Activated CD8-positive, alpha-beta memory T cell treated with anti-CD3 and anti-CD28 coated beads, Interleukin-2, amount 50 U/mL, for 24 hours (primary cell): ENCODE results near the gene ERI2.

Experiments used
- DNase-seq: peaks from one replicate; pipeline ENCODE4 v3.0.0-alpha.2; 2020; ENCODE audit errors: extremely low read depth

The ERI2 gene, protein sequence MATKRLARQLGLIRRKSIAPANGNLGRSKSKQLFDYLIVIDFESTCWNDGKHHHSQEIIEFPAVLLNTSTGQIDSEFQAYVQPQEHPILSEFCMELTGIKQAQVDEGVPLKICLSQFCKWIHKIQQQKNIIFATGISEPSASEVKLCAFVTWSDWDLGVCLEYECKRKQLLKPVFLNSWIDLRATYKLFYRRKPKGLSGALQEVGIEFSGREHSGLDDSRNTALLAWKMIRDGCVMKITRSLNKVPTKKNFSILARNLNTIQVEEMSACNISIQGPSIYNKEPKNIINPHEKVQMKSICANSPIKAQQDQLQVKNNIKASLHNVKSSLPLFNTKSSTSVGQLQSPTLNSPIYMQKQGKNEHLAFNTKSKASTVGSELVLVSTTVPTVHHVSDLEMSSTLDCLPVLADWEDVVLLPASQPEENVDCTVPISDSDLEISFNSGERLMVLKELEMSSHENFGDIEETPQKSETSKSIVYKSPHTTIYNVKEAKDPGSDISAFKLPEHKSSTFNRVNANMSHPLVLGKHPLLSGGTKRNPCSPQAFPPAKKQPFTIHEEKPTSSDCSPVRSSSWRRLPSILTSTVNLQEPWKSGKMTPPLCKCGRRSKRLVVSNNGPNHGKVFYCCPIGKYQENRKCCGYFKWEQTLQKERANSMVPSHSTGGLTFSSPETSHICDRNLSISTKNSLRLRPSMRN

DNA sequence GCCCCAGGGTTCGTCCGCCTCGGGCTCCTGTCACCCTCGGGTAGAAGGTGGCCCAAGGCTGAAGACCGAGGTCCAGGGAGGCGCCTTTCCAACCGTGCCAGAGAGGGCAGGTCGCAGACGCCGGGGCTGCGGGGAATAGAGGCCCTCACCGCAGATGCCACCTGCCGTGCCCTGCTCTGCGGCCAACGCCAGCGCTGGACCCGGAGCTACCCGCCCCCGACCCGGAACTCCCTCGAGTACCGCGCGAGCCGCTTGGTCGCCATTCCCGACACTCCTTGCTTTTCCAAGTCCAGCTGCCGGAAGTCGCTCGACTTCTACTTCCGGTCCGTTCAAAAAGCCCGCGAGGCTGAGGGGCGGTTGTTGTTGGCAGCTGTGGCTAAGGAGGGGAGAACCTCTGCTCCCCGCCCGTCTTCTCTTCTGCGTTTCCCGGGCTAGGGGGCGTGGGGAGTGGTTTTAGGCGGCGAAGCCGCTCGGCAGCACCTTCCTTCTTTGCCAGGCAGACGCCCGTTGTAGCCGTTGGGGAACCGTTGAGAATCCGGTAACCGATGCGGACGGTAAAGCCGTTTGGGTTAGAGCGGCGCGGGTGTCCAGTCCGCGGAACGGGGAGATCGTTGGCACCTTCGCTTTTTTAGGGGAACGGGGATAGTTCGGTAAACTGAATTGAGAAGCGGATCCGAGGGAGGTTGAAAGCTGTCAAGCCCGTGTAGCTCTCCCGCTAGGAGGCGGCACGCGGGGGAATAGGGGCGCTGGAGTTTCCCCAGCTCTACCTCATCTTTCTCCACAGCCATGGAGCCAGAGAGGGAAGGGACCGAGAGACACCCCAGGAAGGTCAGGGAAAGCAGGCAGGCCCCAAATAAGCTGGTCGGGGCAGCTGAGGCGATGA lies at the start of gene ERI2, which contains the start of gene REXO5:
TSS of gene ERI2 (minus strand) at position 305 of the 883 bp plus-strand sequence. CDS start at position 263, 42 bp downstream.
TSS of gene REXO5 (plus strand) at position 360 of the 883 bp plus-strand sequence. CDS start at position 787, 427 bp downstream.
- DNase-seq = peak; percentile 55

DNA sequence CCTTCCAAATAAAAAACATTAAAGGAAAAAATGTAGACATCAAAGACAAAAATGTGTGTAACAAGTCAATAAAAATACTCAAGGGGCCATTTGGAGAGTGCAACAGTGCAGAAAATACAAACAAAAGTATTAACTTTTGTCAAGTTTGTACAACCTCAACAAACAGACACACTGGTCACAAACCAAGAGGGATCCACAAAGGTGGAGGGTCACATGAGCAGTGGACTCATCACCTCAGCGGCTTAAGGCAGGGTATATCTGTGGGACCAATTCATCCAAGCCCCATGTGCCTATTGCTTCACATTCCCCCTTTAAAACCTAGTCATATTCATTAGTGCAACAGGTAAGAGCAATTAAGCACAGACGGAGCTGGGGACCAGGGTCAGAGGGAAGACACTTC lies 48.7 kb upstream of the ERI2 start:
- DNase-seq = no peak

DNA sequence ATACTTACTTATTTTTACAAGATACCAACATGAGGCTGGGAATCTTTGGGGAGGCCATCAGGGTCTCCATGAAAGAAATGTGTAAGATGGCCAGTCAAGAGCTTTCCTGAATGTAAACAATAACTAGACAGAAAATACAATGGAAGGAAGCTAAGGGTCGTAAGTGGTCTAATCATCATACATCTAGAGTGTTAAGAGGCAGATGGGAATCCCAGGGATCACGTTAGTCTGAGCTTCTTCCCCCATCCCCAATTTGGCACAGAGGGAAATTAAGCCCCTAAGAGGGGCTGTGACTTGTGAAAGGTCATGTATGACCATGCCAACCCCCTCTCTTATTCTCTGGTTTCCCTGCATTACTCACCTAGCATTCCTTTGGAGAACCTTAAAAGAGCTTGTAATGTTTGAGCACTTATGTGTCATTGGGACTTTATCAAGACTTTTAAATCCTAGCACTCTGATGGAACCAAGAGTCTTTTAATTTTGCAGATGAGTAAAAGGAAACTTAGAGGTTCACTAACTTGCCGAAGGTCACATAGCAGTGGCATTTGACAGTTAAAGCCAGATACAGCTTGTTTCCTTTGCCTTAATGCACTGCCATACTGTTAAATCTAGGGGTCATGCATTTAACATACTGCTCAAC lies 47.8 kb upstream of the ERI2 start:
- no peak for DNase-seq

DNA sequence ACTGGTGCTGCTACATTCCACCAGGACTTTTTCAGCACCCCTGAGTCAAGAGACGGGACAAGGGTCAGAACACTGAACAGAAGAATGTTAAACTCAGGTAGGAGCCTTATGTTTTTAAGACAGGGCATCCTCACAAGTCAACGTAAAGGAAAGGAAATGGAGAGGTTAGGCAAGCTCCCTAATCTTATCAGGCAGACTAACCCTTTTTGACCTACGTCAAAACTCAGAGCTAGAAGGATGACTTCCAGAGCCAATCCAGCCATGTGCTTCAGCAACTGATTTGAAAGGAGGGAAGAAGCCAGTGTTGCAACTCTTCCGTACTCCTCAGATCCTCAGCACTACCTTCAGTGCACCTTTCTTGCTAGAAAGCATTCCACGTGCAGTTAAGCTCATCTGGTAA lies 46.9 kb upstream of the ERI2 start:
- no peak for DNase-seq

DNA sequence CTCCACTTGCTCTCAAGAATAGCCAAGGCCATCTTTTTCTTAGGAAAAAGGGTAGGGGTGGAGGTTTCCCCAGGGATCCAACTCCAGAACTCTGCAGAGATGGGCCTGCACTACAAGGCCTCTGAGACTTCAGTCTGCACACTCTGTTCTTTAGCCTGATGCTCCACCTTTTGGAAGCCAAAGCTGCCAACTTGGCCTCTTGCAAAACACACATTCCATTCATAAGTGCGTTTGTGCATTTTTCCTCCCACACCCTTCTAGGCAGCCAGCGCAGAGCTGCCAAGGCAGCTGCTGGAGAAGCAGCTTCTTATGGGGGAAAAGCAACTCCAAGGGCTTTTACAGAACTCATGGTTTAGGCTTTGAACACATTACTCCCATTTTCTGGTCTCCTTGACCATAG lies 45.3 kb upstream of the ERI2 start:
- no peak for DNase-seq

DNA sequence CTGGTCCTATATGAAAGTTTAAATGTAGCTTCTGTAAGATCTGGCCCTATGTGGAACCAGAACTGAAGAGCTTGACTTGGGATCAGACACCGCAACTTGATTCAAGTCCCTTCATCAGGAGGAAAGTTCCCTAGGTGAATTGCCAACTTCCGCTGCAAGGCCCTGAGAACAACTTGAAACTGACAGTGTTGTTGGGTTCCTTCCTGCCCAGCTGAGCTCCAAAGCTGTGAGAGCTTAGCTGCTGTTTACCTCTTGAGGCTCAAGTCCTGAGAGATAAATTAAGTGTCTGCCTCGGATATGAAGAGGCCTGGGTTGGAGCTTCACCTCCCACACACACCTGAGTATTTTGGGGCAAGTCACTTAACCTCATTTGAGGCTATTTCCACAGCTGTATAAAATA lies 44.7 kb upstream of the ERI2 start:
- no peak for DNase-seq

DNA sequence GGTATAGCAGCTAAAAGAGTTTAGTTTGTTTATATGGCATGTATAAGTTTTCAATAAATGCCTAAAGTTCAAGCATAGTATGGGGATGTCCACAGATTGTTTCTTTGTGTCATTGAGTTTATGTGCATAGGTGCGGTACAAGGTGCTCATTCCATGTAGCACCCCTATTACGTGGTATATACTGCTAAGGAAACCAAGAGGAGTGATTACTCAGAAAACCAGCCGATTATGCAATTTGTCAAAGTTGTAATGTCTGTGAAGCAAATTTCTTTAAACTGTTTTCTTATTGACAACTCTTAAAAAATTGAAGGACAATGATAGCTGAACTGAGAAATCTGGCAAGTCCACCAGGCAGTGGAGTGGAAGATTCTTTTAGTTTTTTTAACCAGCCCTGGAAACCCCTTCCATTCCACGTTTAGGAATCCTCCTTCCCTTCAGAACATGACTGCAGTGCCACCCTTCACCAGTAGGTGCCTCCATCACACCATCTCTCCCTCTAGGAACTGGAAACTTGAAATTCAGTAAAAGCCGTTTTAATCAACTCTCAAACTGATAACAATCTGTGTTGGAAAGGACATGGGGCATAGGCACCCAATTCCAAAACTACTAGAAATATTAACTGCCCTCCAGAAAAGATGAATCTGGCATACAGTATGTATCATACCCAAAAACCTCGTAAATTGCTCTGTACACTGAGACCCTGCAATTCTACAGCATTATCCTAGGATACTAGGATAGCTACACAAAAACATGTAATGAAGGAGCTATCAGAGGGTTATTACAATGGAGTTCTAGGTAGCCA lies 43.5 kb upstream of the ERI2 start:
- DNase-seq = peak; percentile 37

DNA sequence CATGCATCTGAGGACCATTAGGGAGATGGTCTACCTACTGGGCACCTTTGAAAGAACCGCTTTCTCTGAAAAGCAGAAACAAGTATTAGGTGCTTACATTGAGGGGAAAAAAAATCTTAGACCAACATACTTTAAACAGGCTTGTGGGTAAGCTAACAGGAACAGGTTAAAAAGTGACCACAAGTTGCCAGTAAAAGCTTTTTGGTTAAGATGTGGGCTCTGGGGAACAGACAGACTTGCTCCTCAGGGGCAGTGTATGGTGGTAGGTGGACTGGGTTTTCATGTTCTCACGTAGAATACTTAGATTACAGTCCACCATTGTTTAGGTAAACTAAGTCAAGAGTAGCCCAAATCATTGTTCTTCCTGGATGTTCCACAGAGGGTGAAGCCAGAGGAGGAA lies 41.3 kb upstream of the ERI2 start:
- DNase-seq = no peak

DNA sequence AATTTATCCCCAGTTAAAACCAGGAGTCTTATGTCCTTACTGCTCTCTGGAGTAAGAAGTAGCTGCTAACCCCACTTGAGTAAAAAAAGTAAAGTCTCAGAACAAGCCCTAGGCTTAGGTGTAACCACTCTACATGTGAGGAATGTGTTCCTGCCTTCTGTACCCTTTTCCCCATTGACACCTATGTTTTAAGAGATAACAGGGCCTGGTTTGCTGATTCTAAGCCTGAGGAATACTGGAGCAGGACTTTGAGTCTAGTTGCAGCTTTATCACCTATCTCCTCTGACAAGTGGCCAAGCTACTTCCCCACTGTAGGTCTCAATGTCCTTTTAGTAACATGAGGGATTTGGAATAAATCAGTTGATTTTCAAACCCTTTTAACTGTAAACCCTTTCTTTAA lies 40.3 kb upstream of the ERI2 start:
- DNase-seq = no peak

DNA sequence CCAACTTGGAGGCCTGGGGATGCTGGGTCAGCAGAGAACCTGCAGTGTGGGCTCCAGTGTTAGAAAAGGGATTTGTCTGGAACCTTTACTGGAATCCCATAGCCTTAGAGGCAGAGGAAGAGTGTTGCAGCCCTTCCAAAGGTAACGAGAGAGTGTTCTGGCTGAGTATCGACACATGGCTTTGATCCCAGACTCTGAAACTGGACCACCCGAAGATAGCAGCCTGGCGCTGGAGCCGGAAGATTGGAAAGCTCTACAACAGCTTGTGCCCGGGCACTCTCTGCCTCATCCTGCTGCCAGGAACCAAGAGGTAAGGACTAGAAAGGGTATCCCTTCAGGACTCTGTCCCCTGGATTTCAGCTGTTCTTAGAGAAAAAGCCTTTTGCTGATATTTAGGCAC lies 39.8 kb upstream of the ERI2 start:
- DNase-seq = no peak

DNA sequence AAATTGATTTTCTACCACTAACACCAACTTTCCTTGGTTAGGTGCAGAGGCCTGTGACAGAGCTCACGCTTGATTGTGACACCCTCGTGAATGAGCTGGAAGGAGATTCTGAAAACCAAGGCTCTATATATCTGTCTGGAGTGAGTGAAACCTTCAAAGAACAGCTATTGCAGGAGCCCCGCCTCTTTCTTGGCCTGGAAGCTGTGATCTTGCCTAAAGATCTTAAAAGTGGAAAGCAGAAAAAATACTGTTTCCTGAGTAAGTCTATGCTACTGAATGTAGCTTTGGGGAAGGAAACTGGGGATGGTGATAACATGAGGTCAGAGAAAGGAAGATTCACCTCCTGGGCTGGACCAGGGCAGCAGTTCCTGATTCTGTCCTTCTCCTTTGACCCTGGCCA lies 38.3 kb upstream of the ERI2 start:
- no peak for DNase-seq

DNA sequence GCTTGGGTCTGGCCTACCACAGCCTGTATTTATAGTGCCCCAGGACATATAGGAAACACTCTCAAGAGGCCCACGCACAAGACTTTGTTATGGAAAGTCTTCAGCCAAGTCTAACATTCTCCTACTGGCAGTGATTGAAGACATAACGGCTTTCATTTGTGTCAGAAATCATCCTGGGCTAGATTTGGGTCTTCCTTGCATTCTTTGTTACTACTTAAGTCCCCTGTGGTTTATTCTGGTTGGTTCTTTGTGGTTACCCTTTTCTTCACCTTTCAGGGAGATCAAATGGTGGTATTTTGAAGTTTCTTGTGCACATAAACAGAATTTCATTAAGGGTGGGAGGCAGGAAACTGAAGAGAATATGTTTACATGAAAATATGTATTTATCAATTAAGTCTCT lies 37.8 kb upstream of the ERI2 start:
- DNase-seq = no peak

DNA sequence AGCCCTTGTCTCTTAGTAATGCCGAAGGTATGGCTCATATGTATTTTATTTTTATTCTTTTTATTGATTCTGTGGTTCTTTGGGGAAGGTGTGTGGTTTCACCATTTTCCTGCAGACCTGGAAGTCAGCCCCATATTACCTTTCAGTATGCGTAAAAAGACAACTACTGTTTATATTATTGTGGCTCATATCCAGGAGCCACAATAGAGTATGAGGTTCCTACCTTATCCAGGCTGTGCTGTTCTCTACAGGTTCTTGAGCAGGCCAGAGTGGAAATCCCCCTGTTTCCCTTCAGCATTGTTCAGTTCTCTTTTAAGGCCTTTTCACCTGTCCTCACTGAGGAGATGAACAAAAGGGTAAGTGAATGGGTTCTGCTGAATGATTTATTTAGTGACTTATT lies 33.2 kb upstream of the ERI2 start:
- DNase-seq = no peak

DNA sequence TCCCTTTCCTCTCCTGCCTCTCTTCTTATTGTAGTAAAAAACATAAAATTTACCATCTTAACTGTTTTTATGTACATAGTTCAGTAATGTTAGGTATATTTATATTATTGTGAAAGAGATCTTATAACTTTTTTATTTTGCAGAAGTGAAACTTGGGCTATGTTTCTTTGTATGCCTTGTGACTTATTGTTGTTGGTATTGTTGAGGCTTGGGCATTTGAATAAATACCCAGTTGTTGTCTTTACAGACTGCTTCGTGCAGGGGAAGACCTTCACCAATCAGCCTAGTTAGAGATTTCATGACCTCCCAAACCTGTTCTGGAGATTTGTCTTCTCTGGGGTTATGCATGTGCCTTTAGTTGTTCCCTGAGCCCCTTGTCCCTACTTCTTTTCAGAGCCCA lies 32.0 kb upstream of the ERI2 start:
- DNase-seq = no peak

DNA sequence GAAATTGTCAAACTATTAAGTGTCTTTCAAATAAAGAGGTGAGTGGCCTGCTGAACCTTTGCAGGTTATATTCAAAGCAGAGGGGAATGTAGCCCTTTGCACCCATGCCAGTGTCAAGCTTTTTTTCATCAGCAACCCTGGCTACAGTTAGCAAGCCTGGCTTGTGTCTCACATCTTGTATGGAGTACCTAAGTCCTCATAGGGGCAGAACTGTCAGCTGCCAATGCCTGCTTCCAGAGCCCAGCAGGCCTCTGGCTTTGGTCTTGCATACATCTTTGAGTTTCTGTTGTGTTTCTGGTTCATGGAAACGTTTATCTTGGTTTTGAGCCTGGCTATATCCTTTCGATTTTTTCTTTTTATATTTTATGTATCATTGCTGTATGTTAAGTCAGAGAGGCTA lies 26.8 kb upstream of the ERI2 start:
- no peak for DNase-seq

DNA sequence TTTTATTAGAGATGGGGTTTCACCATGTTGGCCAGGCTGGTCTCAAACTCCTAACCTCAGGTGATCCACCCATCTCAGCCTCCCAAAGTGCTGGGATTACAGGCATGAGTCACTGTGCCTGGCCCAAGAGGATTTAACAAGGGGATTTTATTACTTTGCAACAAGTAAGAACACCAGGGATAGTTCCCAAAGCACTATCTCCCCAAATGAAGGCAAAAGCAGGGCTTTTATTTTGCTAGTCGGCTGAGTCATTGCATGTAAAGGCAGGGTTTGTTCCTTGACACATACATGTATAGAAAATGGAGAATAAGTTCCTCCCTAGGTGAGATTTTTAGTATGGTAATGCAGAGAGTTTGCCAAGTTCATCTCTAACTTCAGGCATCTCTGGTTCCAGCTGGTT lies 24.1 kb upstream of the ERI2 start:
- no peak for DNase-seq

DNA sequence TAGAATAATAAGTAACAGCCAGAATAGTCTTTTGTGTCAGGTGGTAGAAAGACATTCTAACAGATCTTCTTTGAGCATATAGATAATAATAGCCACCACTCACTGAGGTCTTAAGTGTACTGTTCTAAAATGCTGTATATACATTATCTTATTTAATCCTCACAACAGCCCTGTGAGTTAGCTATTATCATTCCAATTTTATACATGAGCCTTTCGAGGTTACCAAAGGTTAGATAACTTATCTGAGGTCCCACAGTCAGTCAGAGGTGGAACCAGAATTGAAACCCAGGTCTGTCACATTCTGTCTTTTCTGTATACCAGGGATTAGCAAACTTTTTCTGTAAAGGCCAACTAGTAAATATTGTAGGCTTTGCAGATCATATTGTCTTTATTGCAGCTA lies 23.3 kb upstream of the ERI2 start:
- no peak for DNase-seq

DNA sequence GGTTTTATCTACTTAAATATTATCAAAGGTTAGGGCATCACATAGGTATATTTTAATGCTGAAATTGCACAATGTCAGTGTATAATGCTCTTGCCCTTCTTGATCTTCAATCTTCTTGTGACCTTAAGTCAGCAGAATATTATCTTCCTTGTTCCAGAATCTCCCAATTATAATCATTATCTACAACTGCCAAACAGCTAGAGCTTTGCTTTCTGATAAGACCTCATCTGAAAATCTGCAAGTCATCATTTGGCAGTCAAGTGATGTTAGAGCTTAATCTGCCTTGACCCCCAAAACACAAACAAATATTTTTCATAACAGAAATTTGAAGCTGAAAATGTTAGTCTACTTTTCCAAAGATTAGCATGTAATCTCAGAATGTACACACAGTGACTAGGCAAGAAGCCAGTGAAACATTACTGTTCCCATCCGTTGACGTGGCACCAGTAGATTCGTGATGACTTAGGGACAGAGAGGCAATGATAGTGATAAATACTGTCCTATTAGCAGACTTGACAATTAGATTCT lies 19.8 kb upstream of the ERI2 start:
- no peak for DNase-seq

DNA sequence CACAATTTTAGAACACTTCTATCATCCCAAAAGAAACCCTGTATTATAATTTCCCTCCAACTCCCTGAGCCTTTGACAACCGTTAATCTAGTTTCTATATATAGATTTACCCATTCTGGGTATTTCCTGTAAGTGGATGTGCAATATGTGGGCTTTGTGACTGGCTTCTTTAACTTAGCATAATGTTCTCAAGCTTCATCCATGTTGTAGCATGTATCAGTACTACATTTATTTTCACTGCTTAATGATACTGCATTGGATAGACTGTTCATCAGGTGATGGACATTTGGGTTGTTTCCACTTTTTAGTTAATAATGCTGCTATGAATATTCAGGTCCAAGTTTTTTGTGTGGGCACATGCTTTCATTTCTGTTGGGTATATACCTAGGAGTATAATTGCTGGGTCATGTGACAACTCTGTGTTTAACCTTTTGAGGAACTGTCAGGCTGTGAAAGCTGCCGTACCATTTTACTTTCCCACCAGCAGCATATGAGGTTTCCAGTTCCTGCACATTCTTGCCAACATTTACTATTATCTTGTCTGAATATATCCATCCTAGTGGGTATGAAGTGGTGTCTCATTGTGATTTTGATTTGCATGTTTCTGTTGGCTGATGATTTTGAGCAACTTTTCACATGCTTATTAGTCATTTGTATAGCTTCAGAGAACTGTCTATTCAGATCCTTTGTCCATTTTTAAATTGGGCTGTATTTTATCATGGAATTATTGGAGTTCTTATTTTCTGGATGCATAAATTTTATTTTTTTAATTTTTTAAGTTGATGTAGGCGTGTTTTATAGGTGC lies 16.5 kb upstream of the ERI2 start:
- DNase-seq = no peak

DNA sequence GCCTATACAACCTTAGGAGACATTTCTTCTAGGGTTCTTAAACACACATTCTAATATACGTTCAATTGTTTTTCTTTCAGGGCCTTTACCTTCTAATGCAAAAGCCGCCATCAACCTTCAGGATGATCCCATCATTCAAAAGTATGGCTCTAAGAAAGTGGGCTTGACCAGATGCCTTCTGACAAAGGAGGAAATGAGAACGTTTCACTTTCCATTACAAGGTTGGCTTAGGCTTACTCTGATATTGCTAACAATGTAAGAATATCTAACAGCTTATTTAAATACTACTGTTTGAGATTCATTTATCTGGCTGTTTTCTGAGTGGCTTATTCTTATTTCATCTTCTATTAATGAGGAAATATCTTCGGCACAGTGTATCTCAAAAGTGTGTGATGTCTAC lies 15.4 kb upstream of the ERI2 start:
- DNase-seq = no peak
